B cell (primary cell): ENCODE measurements around the gene ABHD1.

Experiments used
- CTCF ChIP-seq: fragments of 200-600 bp; IDR thresholded peaks from one replicate; pipeline ENCODE4 v1.8.0; 2022; ENCODE audit warnings: antibody characterized with exemption, mild to moderate bottlenecking
- EZH2 ChIP-seq: IDR thresholded peaks from 2 replicates; pipeline ENCODE4 v1.6.1; 2012; ENCODE audit warnings: borderline replicate concordance, low read depth, mild to moderate bottlenecking, moderate library complexity, low read length; ENCODE audit not compliant: insufficient read depth, poor library complexity, severe bottlenecking

DNA sequence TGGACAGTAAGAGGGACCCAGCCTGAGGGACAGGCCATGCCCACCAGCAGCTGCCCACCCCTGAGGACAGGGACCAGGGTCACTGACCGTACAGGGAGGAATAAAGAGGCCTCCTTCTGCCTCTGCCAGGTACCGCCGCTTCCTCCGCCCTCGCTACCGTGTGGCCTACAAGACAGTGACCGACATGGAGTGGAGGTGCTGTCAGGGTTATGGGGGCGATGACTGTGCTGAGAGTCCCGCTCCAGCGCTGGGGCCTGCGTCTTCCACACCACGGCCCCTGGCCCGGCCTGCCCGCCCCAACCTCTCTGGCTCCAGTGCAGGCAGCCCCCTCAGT is 43.0 kb upstream of the ABHD1 start:
- TF ChIP-seq EZH2: no peak
- no peak for TF ChIP-seq CTCF
